Duodenal mucosa (tissue), 2 donors: Measurements from ENCODE around the gene TRAF3IP1.
"Not testable (repeated sequence)": the region's sequence is repeated elsewhere in the genome, so short reads cannot be mapped to it uniquely, and the experiment has no call there.

Source experiments
- H3K27ac ChIP-seq: one replicate; pipeline ENCODE4 v1.7.0; 2013; ENCODE audit warnings: low read depth, low read length
- H3K27me3 ChIP-seq, 2 donors: one replicate each; pipeline ENCODE4 v1.7.0; 2013; ENCODE audit warnings: low read length in 2 of 2, control low read depth in 1 of 2; ENCODE audit not compliant: insufficient read depth in 2 of 2, control insufficient read depth in 1 of 2
- H3K36me3 ChIP-seq, 2 donors: one replicate each; pipeline ENCODE4 v1.7.0; 2013; ENCODE audit warnings: low read length in 2 of 2, control low read depth in 1 of 2; ENCODE audit not compliant: insufficient read depth in 2 of 2, control insufficient read depth in 1 of 2
- H3K4me1 ChIP-seq, 2 donors: one replicate each; pipeline ENCODE4 v1.7.0; 2013; ENCODE audit warnings: low read length in 2 of 2, control low read depth in 1 of 2; ENCODE audit not compliant: insufficient read depth in 2 of 2, control insufficient read depth in 1 of 2
- H3K4me3 ChIP-seq, 2 donors: one replicate each; pipeline ENCODE4 v1.7.0; 2013; ENCODE audit warnings: low read length in 2 of 2, low read depth in 1 of 2
- H3K9ac ChIP-seq, 2 donors: one replicate each; pipeline ENCODE4 v1.7.0; 2013; ENCODE audit warnings: low read length in 2 of 2, low read depth in 1 of 2
- H3K9me3 ChIP-seq, 2 donors: one replicate each; pipeline ENCODE4 v1.7.0; 2013; ENCODE audit warnings: low read length in 2 of 2, control low read depth in 1 of 2; ENCODE audit not compliant: control insufficient read depth in 1 of 2

The TRAF3IP1 gene

GRCh38 chr2:238320246-238320647, at the start of gene TRAF3IP1:
TRAF3IP1 (plus strand) TSS chr2:238320518; CDS start chr2:238320663, 145 bp downstream.
- H3K4me3 ChIP-seq = peak within 1 kb of the TSS; percentile 68 to 78
- H3K27ac ChIP-seq = no peak within 1 kb of the TSS
- H3K4me1 ChIP-seq = peaks cover 12 to 21% of the 10 kb centered on the region in 2 donors
- H3K36me3 ChIP-seq = peaks cover 0 to 3% of the 10 kb centered on the region in 2 donors
- no peaks in the 10 kb centered on the region for H3K27me3 ChIP-seq
- H3K9ac ChIP-seq = peak within 1 kb of the TSS; percentile 80 to 87
- no peaks in the 10 kb centered on the region for H3K9me3 ChIP-seq

GRCh38 chr2:238270606-238271005, 49.7 kb upstream of the TRAF3IP1 start:
- Histone ChIP-seq H3K4me3 (no peak overlapping the region), H3K36me3 (peaks cover 40 to 79% of the 10 kb centered on the region in 2 donors), H3K9me3 (no peaks in the 10 kb centered on the region), H3K4me1 (peaks cover 13 to 18% of the 10 kb centered on the region in 2 donors), H3K27me3 (no peaks in the 10 kb centered on the region), H3K27ac (no peak overlapping the region), H3K9ac (no peak overlapping the region)

GRCh38 chr2:238271061-238271554, 49.2 kb upstream of the TRAF3IP1 start:
- no peak overlapping the region for H3K27ac ChIP-seq
- no peak overlapping the region for H3K9ac ChIP-seq
- peaks cover 42 to 81% of the 10 kb centered on the region in 2 donors for H3K36me3 ChIP-seq
- no peak overlapping the region for H3K4me3 ChIP-seq
- no peaks in the 10 kb centered on the region for H3K27me3 ChIP-seq
- H3K9me3 ChIP-seq = no peaks in the 10 kb centered on the region
- peaks cover 13 to 18% of the 10 kb centered on the region in 2 donors for H3K4me1 ChIP-seq

GRCh38 chr2:238271686-238272085, 48.6 kb upstream of the TRAF3IP1 start:
- Histone ChIP-seq H3K4me1 (peaks cover 13 to 18% of the 10 kb centered on the region in 2 donors), H3K36me3 (peaks cover 48 to 82% of the 10 kb centered on the region in 2 donors)
- not testable (repeated sequence) for H3K9me3 ChIP-seq, H3K9ac ChIP-seq, H3K4me3 ChIP-seq, H3K27me3 ChIP-seq, H3K27ac ChIP-seq

GRCh38 chr2:238272156-238272555, 48.2 kb upstream of the TRAF3IP1 start:
- Histone ChIP-seq H3K9me3 (no peaks in the 10 kb centered on the region), H3K9ac (no peak overlapping the region), H3K27me3 (no peaks in the 10 kb centered on the region), H3K36me3 (peaks cover 47 to 84% of the 10 kb centered on the region in 2 donors), H3K27ac (no peak overlapping the region), H3K4me3 (no peak overlapping the region), H3K4me1 (peaks cover 13 to 18% of the 10 kb centered on the region in 2 donors)

- not testable (repeated sequence) for H3K9me3 ChIP-seq, H3K27me3 ChIP-seq, H3K27ac ChIP-seq, H3K4me3 ChIP-seq, H3K9ac ChIP-seq
- peaks cover 35 to 79% of the 10 kb centered on the region in 2 donors for H3K36me3 ChIP-seq
- H3K4me1 ChIP-seq = peaks cover 13 to 18% of the 10 kb centered on the region in 2 donors
These were observed 46.9 kb upstream of the TRAF3IP1 start for GRCh38 chr2:238273433-238273832.

- Histone ChIP-seq H3K36me3 (peaks cover 29 to 76% of the 10 kb centered on the region in 2 donors), H3K9me3 (no peaks in the 10 kb centered on the region), H3K4me3 (peak overlapping the region in 1 of 2 donors; percentile 44), H3K27me3 (no peaks in the 10 kb centered on the region), H3K9ac (peak overlapping the region; percentile 35 to 48), H3K27ac (no peak overlapping the region), H3K4me1 (peaks cover 14 to 25% of the 10 kb centered on the region in 2 donors)
These were observed 46.0 kb upstream of the TRAF3IP1 start for GRCh38 chr2:238274152-238274865.

GRCh38 chr2:238277695-238278094, 42.6 kb upstream of the TRAF3IP1 start:
- peaks cover 33 to 46% of the 10 kb centered on the region in 2 donors for H3K4me1 ChIP-seq
- no peaks in the 10 kb centered on the region for H3K9me3 ChIP-seq
- no peaks in the 10 kb centered on the region for H3K27me3 ChIP-seq
- H3K4me3 ChIP-seq = no peak overlapping the region
- peaks cover 20 to 50% of the 10 kb centered on the region in 2 donors for H3K36me3 ChIP-seq
- no peak overlapping the region for H3K9ac ChIP-seq
- H3K27ac ChIP-seq = no peak overlapping the region

GRCh38 chr2:238278626-238279323, 41.5 kb upstream of the TRAF3IP1 start:
- Histone ChIP-seq H3K36me3 (peaks cover 16 to 42% of the 10 kb centered on the region in 2 donors), H3K4me3 (no peak overlapping the region), H3K4me1 (peaks cover 43 to 54% of the 10 kb centered on the region in 2 donors), H3K9ac (no peak overlapping the region), H3K9me3 (no peaks in the 10 kb centered on the region), H3K27me3 (no peaks in the 10 kb centered on the region), H3K27ac (no peak overlapping the region)

GRCh38 chr2:238279324-238279682, 41.0 kb upstream of the TRAF3IP1 start:
- no peaks in the 10 kb centered on the region for H3K9me3 ChIP-seq
- no peak overlapping the region for H3K4me3 ChIP-seq
- peaks cover 16 to 39% of the 10 kb centered on the region in 2 donors for H3K36me3 ChIP-seq
- no peak overlapping the region for H3K27ac ChIP-seq
- no peaks in the 10 kb centered on the region for H3K27me3 ChIP-seq
- peaks cover 42 to 50% of the 10 kb centered on the region in 2 donors for H3K4me1 ChIP-seq
- H3K9ac ChIP-seq = no peak overlapping the region
